Endothelial cell (in vitro differentiated cells): Measurements from ENCODE around the gene OAS3. TPM values are rescaled to one million over a fixed set of nuclear protein-coding genes. Genes with fewer than 3 reads are reported as not detected.

ENCODE experiments used
- DNase-seq: peaks from one replicate; pipeline ENCODE4 v3.0.0; 2021; ENCODE audit warnings: low spot score
- H3K27ac Mint-ChIP-seq: one replicate; pipeline ENCODE4 v1.8.0; 2021; ENCODE audit warnings: mixed read lengths, inconsistent platforms; ENCODE audit not compliant: unreplicated experiment
- H3K27me3 Mint-ChIP-seq: one replicate; pipeline ENCODE4 v1.8.0; 2021; ENCODE audit warnings: mild to moderate bottlenecking, moderate library complexity, mixed read lengths, inconsistent platforms; ENCODE audit not compliant: unreplicated experiment
- H3K36me3 Mint-ChIP-seq: one replicate; pipeline ENCODE4 v1.8.0; 2021; ENCODE audit warnings: mild to moderate bottlenecking, low read depth, mixed read lengths, inconsistent platforms; ENCODE audit not compliant: unreplicated experiment
- H3K4me1 Mint-ChIP-seq: one replicate; pipeline ENCODE4 v1.8.0; 2021; ENCODE audit warnings: mild to moderate bottlenecking, mixed read lengths, inconsistent platforms; ENCODE audit not compliant: unreplicated experiment
- H3K4me3 Mint-ChIP-seq: one replicate; pipeline ENCODE4 v1.8.0; 2021; ENCODE audit warnings: mild to moderate bottlenecking, mixed read lengths, inconsistent platforms; ENCODE audit not compliant: unreplicated experiment
- H3K9me3 Mint-ChIP-seq: one replicate; pipeline ENCODE4 v1.8.0; 2021; ENCODE audit warnings: mixed read lengths, inconsistent platforms; ENCODE audit not compliant: unreplicated experiment
- CTCF ChIP-seq: fragments of 200-600 bp; sonication (generic); IDR thresholded peaks from one replicate; pipeline ENCODE4 v1.5.0; 2021; ENCODE audit warnings: antibody characterized with exemption; ENCODE audit not compliant: unreplicated experiment
- total RNA-seq: library from RNA; stranded (reverse); fragmentation: NEBNext Ultra II Directional; extraction: Animal tissue kit (Norgen Biotek cat#: 25700); gene quantifications from one replicate; pipeline ENCODE4 v1.2.1, GENCODE V29; 2021; ENCODE audit not compliant: unreplicated experiment

Gene OAS3
- total RNA-seq, 1 donor from 2014 or later: 2.2 TPM

- Mint-ChIP-seq H3K27me3 (peaks cover 5% of the 10 kb centered on the region), H3K4me1 (no peaks in the 10 kb centered on the region), H3K27ac (no peak overlapping the region), H3K9me3 (peaks cover 9% of the 10 kb centered on the region), H3K4me3 (no peak overlapping the region), H3K36me3 (peaks cover 13% of the 10 kb centered on the region)
- no peak for DNase-seq
- no peak for TF ChIP-seq CTCF
Measured at GRCh38 chr12:112961074-112961473, 22.8 kb downstream of the OAS3 start.

GRCh38 chr12:112961536-112961935 is 23.3 kb downstream of the OAS3 start:
- no peaks in the 10 kb centered on the region for H3K4me1 Mint-ChIP-seq
- H3K27ac Mint-ChIP-seq: no peak overlapping the region
- no peak for TF ChIP-seq CTCF
- peaks cover 13% of the 10 kb centered on the region for H3K36me3 Mint-ChIP-seq
- H3K9me3 Mint-ChIP-seq: peaks cover 9% of the 10 kb centered on the region
- peaks cover 4% of the 10 kb centered on the region for H3K27me3 Mint-ChIP-seq
- DNase-seq: no peak
- H3K4me3 Mint-ChIP-seq: no peak overlapping the region

GRCh38 chr12:112962561-112962960 is 24.3 kb downstream of the OAS3 start:
- no peak overlapping the region for H3K27ac Mint-ChIP-seq
- H3K27me3 Mint-ChIP-seq: peaks cover 4% of the 10 kb centered on the region
- H3K36me3 Mint-ChIP-seq: peaks cover 13% of the 10 kb centered on the region
- no peak for DNase-seq
- no peak overlapping the region for H3K4me3 Mint-ChIP-seq
- no peak for TF ChIP-seq CTCF
- peaks cover 9% of the 10 kb centered on the region for H3K9me3 Mint-ChIP-seq
- H3K4me1 Mint-ChIP-seq: no peaks in the 10 kb centered on the region

- Mint-ChIP-seq H3K36me3 (peaks cover 13% of the 10 kb centered on the region), H3K27me3 (peaks cover 5% of the 10 kb centered on the region), H3K27ac (no peak overlapping the region), H3K4me3 (no peak overlapping the region), H3K9me3 (peaks cover 9% of the 10 kb centered on the region), H3K4me1 (no peaks in the 10 kb centered on the region)
- no peak for DNase-seq
- no peak for TF ChIP-seq CTCF
Measured at GRCh38 chr12:112963227-112963861, 25.1 kb downstream of the OAS3 start.

DNA sequence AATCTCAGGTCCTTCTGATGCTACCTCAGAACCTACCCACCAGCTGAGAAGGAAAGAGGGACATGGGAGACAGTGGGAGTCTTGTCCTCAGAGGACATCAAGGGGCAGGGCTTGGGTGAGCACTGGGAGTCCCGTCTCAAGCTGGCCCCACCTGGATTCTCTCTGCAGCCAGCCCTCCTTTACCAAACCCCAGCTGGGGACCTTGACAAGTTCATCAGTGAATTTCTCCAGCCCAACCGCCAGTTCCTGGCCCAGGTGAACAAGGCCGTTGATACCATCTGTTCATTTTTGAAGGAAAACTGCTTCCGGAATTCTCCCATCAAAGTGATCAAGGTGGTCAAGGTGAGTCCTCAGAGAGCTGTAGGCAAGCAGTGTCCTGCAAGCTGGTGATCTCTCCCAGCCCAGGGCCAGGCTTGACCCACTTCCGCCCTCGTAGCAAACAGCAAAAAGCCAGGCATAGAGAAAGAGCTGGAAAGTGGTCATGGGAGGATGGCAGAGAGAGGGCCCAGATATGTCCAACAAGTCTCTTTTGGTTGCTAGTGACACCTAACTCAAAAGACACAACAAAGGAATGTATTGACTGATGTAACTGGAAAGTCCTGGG is 25.9 kb downstream of the OAS3 start:
- TF ChIP-seq CTCF: no peak
- no peaks in the 10 kb centered on the region for H3K4me1 Mint-ChIP-seq
- peaks cover 5% of the 10 kb centered on the region for H3K27me3 Mint-ChIP-seq
- no peak overlapping the region for H3K4me3 Mint-ChIP-seq
- peaks cover 13% of the 10 kb centered on the region for H3K36me3 Mint-ChIP-seq
- DNase-seq: no peak
- H3K27ac Mint-ChIP-seq: no peak overlapping the region
- peaks cover 8% of the 10 kb centered on the region for H3K9me3 Mint-ChIP-seq
